SK-MEL-5 (cell line): ENCODE measurements around the gene CDY2B. TPM values are rescaled to one million over a fixed set of nuclear protein-coding genes. Genes with fewer than 3 reads are reported as not detected.
"Not testable (repeated sequence)": the region's sequence is repeated elsewhere in the genome, so short reads cannot be mapped to it uniquely, and the experiment has no call there.

Experiments
- DNase-seq: peaks from one replicate; pipeline ENCODE4 v3.0.0-alpha.2; 2016; ENCODE audit warnings: low read depth, low spot score
- in situ Hi-C: cut with HindIII; loops from 2 replicates; pipeline ENCODE4 v1.10.0; 2016; ENCODE audit warnings: low sequenced_read_pairs, high pct_unique_total_duplicates, low pct_unique_long_range_greater_than_20kb
- polyA plus RNA-seq, 2 experiments: library from polyadenylated mRNA; depleted of rRNA; stranded (reverse); fragments of >200 nt; gene quantifications; 2 replicates each; pipeline ENCODE4 v1.2.3, GENCODE V29; 2015
- total RNA-seq: library from RNA; depleted of rRNA; stranded (reverse); fragments of >200 nt; shearing (Covaris generic); gene quantifications from 2 replicates; pipeline ENCODE4 v1.2.3, GENCODE V29; 2014; rRNA removed

CDY2B gene
- not detected in 2 replicates for total RNA-seq
- not detected in 2 replicates for polyA plus RNA-seq (2015; cell fraction: cytosol; rRNA removed)
- not detected in 2 replicates for polyA plus RNA-seq (2015; cell fraction: nucleus; rRNA removed)

GRCh38 chrY:17880120-17880519 is at the start of gene CDY2B:
Gene CDY2B, minus strand, starts transcription at chrY:17880220. Its CDS starts 328 bp downstream, at chrY:17879892.
- in situ Hi-C loops, DNase-seq: not testable (repeated sequence)

DNA sequence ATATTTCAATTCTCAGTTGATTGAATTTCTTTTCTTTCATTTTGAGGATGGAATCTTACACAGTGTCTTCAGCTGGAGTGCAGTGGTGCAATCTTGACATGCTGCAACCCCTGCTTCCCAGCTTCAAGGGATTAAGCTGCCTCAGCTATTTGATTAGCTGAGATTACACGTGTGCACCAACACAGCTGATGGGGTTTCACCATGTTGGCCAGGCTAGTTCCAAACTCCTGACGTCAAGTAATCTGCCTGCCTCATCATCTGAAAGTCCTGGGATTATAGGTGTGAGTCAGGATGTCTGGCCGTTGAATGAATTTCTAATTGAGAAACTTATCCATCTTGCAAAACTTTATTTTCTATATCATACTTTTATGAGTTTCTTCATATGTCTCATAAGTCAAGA is 28.0 kb upstream of the CDY2B start:
- DNase-seq, in situ Hi-C loops: not testable (repeated sequence)

- DNase-seq, in situ Hi-C loops: not testable (repeated sequence)
These were observed 27.3 kb upstream of the CDY2B start for GRCh38 chrY:17907351-17907750.

DNA sequence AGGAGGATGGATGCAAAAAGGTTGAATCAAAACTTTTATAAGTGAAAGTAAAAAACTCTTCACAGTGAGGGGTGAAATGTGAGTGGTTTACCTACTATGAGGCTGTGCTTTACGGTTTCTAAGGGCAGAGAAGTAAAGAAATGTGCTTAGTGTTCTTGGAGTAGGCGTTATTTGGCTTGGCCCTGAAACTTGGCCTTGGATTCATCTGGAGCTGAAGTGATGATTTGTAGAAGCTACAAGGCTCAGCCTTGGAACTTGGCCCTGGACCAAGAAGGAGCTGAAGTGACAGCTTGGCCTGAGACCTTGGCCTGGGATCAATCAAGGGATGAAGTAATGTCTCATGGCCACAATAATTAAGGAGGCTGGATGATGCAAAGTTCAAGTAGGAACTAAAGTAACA is 1.7 kb upstream of the CDY2B start:
- DNase-seq, in situ Hi-C loops: not testable (repeated sequence)

GRCh38 chrY:17876767-17877166 is 3.3 kb downstream of the CDY2B start:
- in situ Hi-C loops, DNase-seq: not testable (repeated sequence)

- in situ Hi-C loops, DNase-seq: not testable (repeated sequence)
These were observed 4.6 kb downstream of the CDY2B start for GRCh38 chrY:17875401-17875800.

DNA sequence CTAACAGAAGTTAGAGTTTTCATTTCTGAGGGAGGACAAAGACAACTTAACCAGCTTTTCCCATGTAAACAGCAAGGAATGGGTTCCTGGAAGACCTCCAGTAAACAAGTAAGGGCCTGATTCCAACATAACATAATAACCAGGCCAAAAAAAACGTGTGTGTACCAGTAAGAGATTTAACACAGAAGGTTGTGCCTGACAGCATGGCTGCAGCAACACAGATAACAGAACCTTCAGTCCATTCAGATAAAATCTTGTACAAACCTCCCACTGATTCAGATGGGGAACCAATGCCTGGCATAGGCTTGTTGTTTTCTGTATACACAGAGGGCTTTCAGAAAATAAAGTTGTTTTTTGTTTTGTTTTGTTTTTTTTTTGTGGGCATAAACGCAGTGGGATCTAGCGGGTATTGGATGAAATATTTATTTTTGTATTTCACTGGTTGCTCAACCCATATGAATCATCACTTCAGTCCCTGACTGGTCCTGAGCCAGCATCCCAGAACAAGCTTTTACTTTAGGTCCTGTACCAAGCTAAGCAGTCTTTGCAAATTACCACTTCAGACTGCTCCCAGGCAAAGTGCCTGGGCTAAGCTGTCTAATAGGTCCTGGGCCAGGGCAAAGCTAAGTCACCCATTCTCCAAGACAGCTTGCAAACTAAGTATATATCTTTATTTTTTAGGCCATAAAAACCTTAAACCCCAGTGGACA is 8.7 kb downstream of the CDY2B start:
- in situ Hi-C loops, DNase-seq: not testable (repeated sequence)

- in situ Hi-C loops, DNase-seq: not testable (repeated sequence)
These were observed 9.3 kb downstream of the CDY2B start for GRCh38 chrY:17870737-17871136.

- DNase-seq, in situ Hi-C loops: not testable (repeated sequence)
These were observed 12.2 kb downstream of the CDY2B start for GRCh38 chrY:17867850-17868249.

DNA sequence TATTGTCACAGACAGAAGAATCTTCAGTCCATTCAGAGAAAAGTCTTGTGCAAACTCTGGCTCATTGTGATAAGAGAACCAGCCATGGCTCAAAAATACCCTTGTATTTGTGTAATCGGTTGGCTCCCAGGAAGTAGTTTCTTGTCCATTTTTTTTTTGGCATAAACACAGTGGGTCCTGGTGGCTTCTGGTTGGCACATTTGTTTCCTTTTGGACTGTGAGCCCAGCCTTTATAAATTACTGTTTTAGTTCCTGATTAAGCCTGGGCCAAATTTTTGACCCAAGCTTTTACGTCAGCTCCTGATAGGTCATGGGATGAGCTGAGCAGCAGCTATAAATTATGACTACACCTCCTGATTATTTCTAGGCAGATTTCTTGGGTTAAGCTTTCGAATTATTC is 19.4 kb downstream of the CDY2B start:
- in situ Hi-C loops, DNase-seq: not testable (repeated sequence)

GRCh38 chrY:17856963-17857848 is 22.8 kb downstream of the CDY2B start:
- DNase-seq, in situ Hi-C loops: not testable (repeated sequence)

- in situ Hi-C loops, DNase-seq: not testable (repeated sequence)
These were observed 23.5 kb downstream of the CDY2B start for GRCh38 chrY:17856508-17856907.

- DNase-seq, in situ Hi-C loops: not testable (repeated sequence)
These were observed 30.9 kb downstream of the CDY2B start for GRCh38 chrY:17849131-17849530.

- DNase-seq, in situ Hi-C loops: not testable (repeated sequence)
These were observed 47.9 kb downstream of the CDY2B start for GRCh38 chrY:17832149-17832548.

Other genes with a start within 250 kb of the CDY2B start
- gene CDY2A, start 145.6 kb upstream of the CDY2B start, total RNA-seq = not detected in 2 replicates